A549 treated with AZD9567 at 1 μM for 4 hours (cell line): ENCODE measurements around the gene KRTAP20-4. TPM values are rescaled to one million over a fixed set of nuclear protein-coding genes. Genes with fewer than 3 reads are reported as not detected.

ENCODE experiments used
- total RNA-seq: library from RNA; stranded (reverse); fragments of 200-300 nt; extraction: Qiagen RNA extraction; gene quantifications from 5 replicates; pipeline ENCODE4 v1.2.3, GENCODE V29; 2022; ENCODE audit not compliant: insufficient read depth

KRTAP20-4 gene
- not detected in 5 replicates for total RNA-seq

GRCh38 chr21:30620522-30620921, at the start of gene KRTAP20-4:
Gene KRTAP20-4 (plus strand): TSS chr21:30620627.

GRCh38 chr21:30590297-30590696, 30.1 kb upstream of the KRTAP20-4 start, which contains the start of gene KRTAP22-2:
Gene KRTAP22-2 (minus strand): TSS chr21:30590397.

GRCh38 chr21:30592140-30592539, 28.3 kb upstream of the KRTAP20-4 start, which contains the start of gene KRTAP6-3:
Gene KRTAP6-3 (plus strand): TSS chr21:30592440. CDS start chr21:30592446, 6 bp downstream.

GRCh38 chr21:30598802-30599201, 21.6 kb upstream of the KRTAP20-4 start, which contains the start of gene KRTAP6-2:
Gene KRTAP6-2 (minus strand): TSS chr21:30598902. CDS start chr21:30598874, 28 bp downstream.

GRCh38 chr21:30600787-30601186, 19.6 kb upstream of the KRTAP20-4 start, which contains the start of gene KRTAP22-1:
Gene KRTAP22-1 (plus strand): TSS chr21:30601087.

GRCh38 chr21:30613836-30614235, 6.6 kb upstream of the KRTAP20-4 start, which contains the start of gene KRTAP6-1:
Gene KRTAP6-1 (minus strand): TSS chr21:30613930. CDS start chr21:30613904, 26 bp downstream.

GRCh38 chr21:30616125-30616524, 4.3 kb upstream of the KRTAP20-4 start, which contains the start of gene KRTAP20-1:
Gene KRTAP20-1 (plus strand): TSS chr21:30616425. CDS start chr21:30616455, 30 bp downstream.

GRCh38 chr21:30634906-30635305, 14.5 kb downstream of the KRTAP20-4 start, which contains the start of gene KRTAP20-2:
Gene KRTAP20-2 (plus strand): TSS chr21:30635206. CDS start chr21:30635264, 58 bp downstream.

GRCh38 chr21:30642564-30642963, 22.1 kb downstream of the KRTAP20-4 start, which contains the start of gene KRTAP20-3:
Gene KRTAP20-3 (plus strand): TSS chr21:30642864.

Other genes starting within 250 kb of the KRTAP20-4 start
- 0.09 TPM in 1 of 5 replicates, not detected in the others for gene KRTAP13-2, start 248.4 kb upstream of the KRTAP20-4 start, total RNA-seq
- gene KRTAP13-1, start 224.6 kb upstream of the KRTAP20-4 start, total RNA-seq, result not detected in 5 replicates
- gene KRTAP13-3, start 194.7 kb upstream of the KRTAP20-4 start, total RNA-seq, result not detected in 5 replicates
- gene KRTAP13-4, start 190.4 kb upstream of the KRTAP20-4 start, total RNA-seq, result not detected in 5 replicates
- gene KRTAP15-1, start 180.4 kb upstream of the KRTAP20-4 start, total RNA-seq, result not detected in 5 replicates
- not detected in 5 replicates for gene KRTAP19-1, start 140.3 kb upstream of the KRTAP20-4 start, total RNA-seq
- gene KRTAP19-2, start 133.2 kb upstream of the KRTAP20-4 start, total RNA-seq, result not detected in 5 replicates
- not detected in 5 replicates for gene KRTAP19-3, start 128.6 kb upstream of the KRTAP20-4 start, total RNA-seq
- gene KRTAP19-4, start 123.5 kb upstream of the KRTAP20-4 start, total RNA-seq, result not detected in 5 replicates
- gene KRTAP19-5, start 118.5 kb upstream of the KRTAP20-4 start, total RNA-seq, result not detected in 5 replicates
- gene KRTAP19-6, start 78.8 kb upstream of the KRTAP20-4 start, total RNA-seq, result not detected in 5 replicates
- not detected in 5 replicates for gene KRTAP19-7, start 59.3 kb upstream of the KRTAP20-4 start, total RNA-seq
- gene KRTAP22-2, start 30.2 kb upstream of the KRTAP20-4 start, total RNA-seq, result not detected in 5 replicates
- not detected in 5 replicates for gene KRTAP6-3, start 28.2 kb upstream of the KRTAP20-4 start, total RNA-seq
- gene KRTAP6-2, start 21.7 kb upstream of the KRTAP20-4 start, total RNA-seq, result not detected in 5 replicates
- not detected in 5 replicates for gene KRTAP22-1, start 19.5 kb upstream of the KRTAP20-4 start, total RNA-seq
- gene KRTAP6-1, start 6.7 kb upstream of the KRTAP20-4 start, total RNA-seq, result not detected in 5 replicates
- not detected in 5 replicates for gene KRTAP20-1, start 4.2 kb upstream of the KRTAP20-4 start, total RNA-seq
- gene KRTAP20-2, start 14.6 kb downstream of the KRTAP20-4 start, total RNA-seq, result not detected in 5 replicates
- not detected in 5 replicates for gene KRTAP20-3, start 22.2 kb downstream of the KRTAP20-4 start, total RNA-seq
- gene KRTAP21-3, start 98.2 kb downstream of the KRTAP20-4 start, total RNA-seq, result not detected in 5 replicates
- gene KRTAP21-2, start 126.6 kb downstream of the KRTAP20-4 start, total RNA-seq, result not detected in 5 replicates
- gene KRTAP21-1, start 134.8 kb downstream of the KRTAP20-4 start, total RNA-seq, result not detected in 5 replicates
- not detected in 5 replicates for gene KRTAP8-1, start 192.6 kb downstream of the KRTAP20-4 start, total RNA-seq
- not detected in 5 replicates for gene KRTAP7-1, start 209.1 kb downstream of the KRTAP20-4 start, total RNA-seq